ENCODE measurements around the gene RBP5. TPM values are rescaled to one million over a fixed set of nuclear protein-coding genes. Genes with fewer than 3 reads are reported as not detected.

The RBP5 gene
- total RNA-seq, 3 donors from 2014 or later = 2.2 to 3.8 (median 2.5) TPM

- intact Hi-C loops (cut with DNase I, micrococcal nuclease) = loop anchor here in 1 of 2 donors (10.0 kb wide), 1 partner anchor 178 kb away; the partner anchor contains the start of gene ENO2
- no peaks in the 10 kb centered on the region for H3K36me3 ChIP-seq (ENCODE audit: low read depth)
- TF ChIP-seq CTCF (IDR thresholded peaks at IDR 0.05) = no peak
- H3K4me1 ChIP-seq (ENCODE audit: low read depth) = peaks cover 5% of the 10 kb centered on the region
- peak; percentile 3 for ATAC-seq
- DNase-seq = no peak
- no peak overlapping the region for H3K4me3 ChIP-seq
- H3K9me3 ChIP-seq = no peaks in the 10 kb centered on the region
These were observed 35.7 kb downstream of the RBP5 start for GRCh38 chr12:7092986-7093460.

- peak; percentile 76 for ATAC-seq
- TF ChIP-seq CTCF (IDR thresholded peaks at IDR 0.05) = peak; percentile 79
- intact Hi-C loops (cut with DNase I, micrococcal nuclease) = loop anchor here in 1 of 2 donors (10.0 kb wide), 1 partner anchor 178 kb away; the partner anchor contains the start of gene ENO2
- Histone ChIP-seq H3K36me3 (ENCODE audit: low read depth) (no peaks in the 10 kb centered on the region), H3K4me1 (ENCODE audit: low read depth) (peaks cover 5% of the 10 kb centered on the region), H3K9me3 (no peaks in the 10 kb centered on the region), H3K4me3 (no peak within 1 kb of the TSS)
- peak; percentile 76 to 80 (median 76) for DNase-seq
These were observed 36.3 kb downstream of the RBP5 start, which contains the start of gene C1R for GRCh38 chr12:7092229-7092985. C1R (minus strand) TSS chr12:7092445; CDS start chr12:7092388, 57 bp downstream.

- ATAC-seq = peak; percentile 24
- H3K4me3 ChIP-seq = no peak overlapping the region
- intact Hi-C loops (cut with DNase I, micrococcal nuclease) = loop anchor here in 1 of 2 donors (10.0 kb wide), 1 partner anchor 177 kb away; the partner anchor contains the start of gene ENO2
- H3K36me3 ChIP-seq (ENCODE audit: low read depth) = no peaks in the 10 kb centered on the region
- peaks cover 5% of the 10 kb centered on the region for H3K4me1 ChIP-seq (ENCODE audit: low read depth)
- no peak for TF ChIP-seq CTCF (IDR thresholded peaks at IDR 0.05)
- H3K9me3 ChIP-seq = no peaks in the 10 kb centered on the region
- no peak for DNase-seq
These were observed 36.9 kb downstream of the RBP5 start for GRCh38 chr12:7091660-7092228.

GRCh38 chr12:7091171-7091570 is 37.5 kb downstream of the RBP5 start:
- no peak for ATAC-seq
- intact Hi-C loops (cut with DNase I, micrococcal nuclease) = loop anchor here in 1 of 2 donors (10.0 kb wide), 1 partner anchor 176 kb away; the partner anchor contains the start of gene ENO2
- no peak for TF ChIP-seq CTCF (IDR thresholded peaks at IDR 0.05)
- H3K9me3 ChIP-seq = no peaks in the 10 kb centered on the region
- peaks cover 5% of the 10 kb centered on the region for H3K4me1 ChIP-seq (ENCODE audit: low read depth)
- no peak overlapping the region for H3K4me3 ChIP-seq
- no peaks in the 10 kb centered on the region for H3K36me3 ChIP-seq (ENCODE audit: low read depth)
- no peak for DNase-seq

- DNase-seq (no peak), ATAC-seq (no peak)
- Histone ChIP-seq H3K36me3 (ENCODE audit: low read depth) (no peaks in the 10 kb centered on the region), H3K4me1 (ENCODE audit: low read depth) (peaks cover 5% of the 10 kb centered on the region), H3K9me3 (no peaks in the 10 kb centered on the region), H3K4me3 (no peak overlapping the region)
- no peak for TF ChIP-seq CTCF (IDR thresholded peaks at IDR 0.05)
- intact Hi-C loops (cut with DNase I, micrococcal nuclease) = loop anchor here in 1 of 2 donors (10.0 kb wide), 1 partner anchor 176 kb away; the partner anchor contains the start of gene ENO2
These were observed 38.3 kb downstream of the RBP5 start for GRCh38 chr12:7090222-7090998.

Measured in mucosa of descending colon (tissue), 3 donors.